NCI-H1092 treated with DMSO at 0.1 percent for 48 hours (cell line): ENCODE results near the gene RRAGD.
"Not testable (repeated sequence)": the region's sequence is repeated elsewhere in the genome, so short reads cannot be mapped to it uniquely, and the experiment has no call there.

Experiments
- DNase-seq: peaks from one replicate; lab custom pipeline; 2025; lab: John Stamatoyannopoulos, UW

The RRAGD gene

DNA sequence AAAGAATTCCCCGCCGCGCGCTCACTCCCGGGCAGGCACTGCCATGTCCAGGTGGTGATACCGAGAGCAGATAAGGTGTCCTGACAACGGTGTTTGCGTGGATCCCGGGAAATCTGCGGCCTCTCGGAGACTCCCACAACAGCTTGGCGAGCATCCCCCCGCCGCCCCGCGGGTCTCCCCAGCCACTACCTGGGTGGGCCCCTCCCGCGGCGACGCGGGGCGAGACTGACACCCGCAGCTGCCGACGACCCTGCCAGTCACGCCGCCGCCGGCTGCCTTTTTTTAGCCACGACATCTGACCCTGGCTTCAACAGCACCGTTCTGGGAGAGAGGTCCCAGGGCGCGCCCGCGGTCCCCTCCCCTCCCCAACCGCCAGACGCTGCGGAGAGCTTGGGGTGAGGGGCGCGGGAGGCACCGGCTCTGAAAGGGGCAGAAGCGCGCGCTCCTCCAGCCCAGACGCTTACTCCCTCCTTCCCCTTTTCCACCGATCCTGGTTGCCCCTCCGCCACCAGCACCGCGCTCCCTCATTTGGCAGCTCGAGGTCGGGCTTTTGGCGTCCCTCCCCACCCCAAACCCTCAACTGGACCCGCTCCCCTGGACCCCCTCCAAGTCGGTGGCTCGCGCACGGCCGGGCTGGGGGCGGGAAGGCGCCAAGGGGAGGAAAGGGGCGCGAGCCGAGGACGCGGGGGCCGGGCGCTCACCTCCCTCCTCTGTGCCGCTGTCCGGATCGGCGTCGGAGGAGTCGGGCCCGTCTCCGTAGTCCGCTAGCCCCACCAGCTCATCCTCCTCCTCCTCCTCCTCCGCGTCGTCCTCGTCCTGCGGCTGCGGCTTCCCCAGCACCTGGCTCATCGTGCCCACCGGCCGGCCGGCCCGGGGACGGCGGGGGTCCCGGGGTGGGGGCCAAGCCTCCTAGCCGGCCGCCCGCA is 665 bp downstream of the RRAGD start:
- DNase-seq, result peak; percentile 49

DNA sequence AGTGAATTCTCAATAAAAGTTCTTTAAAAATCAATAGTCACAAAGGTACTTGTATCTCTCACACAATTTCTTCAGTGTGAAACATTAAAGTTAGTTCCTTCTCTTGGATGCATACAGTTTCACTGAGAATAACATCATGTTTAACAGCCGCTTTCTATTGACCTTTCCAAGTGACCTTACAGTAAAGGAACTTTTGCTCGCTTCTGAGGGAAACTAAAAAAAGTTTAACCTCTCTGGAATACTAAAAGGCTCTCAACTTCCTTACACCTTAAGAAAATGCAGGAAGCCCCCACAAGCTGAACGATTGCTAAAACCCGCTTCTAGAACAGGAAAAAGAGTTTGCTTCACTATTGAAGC is 1.3 kb downstream of the RRAGD start:
- no peak for DNase-seq

DNA sequence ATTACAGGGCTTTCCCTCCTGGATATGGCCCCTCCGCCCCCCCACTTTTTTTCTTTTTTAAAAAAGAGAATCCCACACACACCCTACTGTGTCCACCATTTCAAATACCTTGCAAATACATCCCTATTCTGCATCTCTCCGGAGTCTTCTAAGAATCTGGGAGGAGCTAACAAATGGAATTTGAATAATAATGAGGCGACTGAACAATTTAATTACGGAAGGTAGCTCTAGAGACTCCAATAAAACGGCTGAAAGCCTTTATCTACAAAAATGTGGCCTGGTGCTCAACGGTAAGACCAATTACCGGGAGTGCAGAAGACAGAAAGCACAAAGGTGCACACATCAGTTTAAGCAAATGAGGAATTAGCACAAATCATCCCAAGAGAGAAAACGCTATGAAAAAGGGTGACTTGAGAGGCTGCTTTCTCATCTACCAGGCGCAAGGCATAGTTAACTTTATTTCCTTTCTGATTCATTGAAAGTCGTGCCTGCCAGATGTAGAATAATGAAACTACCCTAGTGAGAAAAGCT is 1.8 kb downstream of the RRAGD start:
- no peak for DNase-seq

DNA sequence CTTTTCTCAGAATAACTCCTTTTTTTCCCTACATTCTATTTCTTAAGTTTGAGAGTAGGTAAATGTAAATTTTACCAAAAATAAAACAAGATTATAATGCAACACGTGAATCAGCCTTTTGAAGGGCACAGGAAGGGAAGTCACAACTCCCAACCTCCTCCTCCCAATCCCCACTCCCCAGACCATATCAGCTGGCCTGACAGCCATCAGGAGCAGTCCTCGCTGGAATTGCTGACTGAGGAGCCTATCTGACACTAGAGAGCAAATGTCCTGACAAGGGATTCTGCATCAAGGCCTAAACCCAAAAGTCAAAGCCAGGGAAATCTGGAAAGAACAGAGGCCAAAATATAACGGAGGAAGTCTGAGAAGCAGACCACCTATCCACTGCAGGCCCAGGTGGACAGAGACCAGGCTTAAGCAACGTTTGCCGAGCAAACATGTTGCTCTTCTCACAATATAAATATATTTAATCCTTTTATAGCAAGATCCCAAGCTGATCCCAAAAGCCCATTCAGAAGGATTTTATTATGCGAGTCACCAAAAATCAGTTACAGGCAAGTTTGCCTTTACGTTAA is 2.5 kb downstream of the RRAGD start:
- no peak for DNase-seq

DNA sequence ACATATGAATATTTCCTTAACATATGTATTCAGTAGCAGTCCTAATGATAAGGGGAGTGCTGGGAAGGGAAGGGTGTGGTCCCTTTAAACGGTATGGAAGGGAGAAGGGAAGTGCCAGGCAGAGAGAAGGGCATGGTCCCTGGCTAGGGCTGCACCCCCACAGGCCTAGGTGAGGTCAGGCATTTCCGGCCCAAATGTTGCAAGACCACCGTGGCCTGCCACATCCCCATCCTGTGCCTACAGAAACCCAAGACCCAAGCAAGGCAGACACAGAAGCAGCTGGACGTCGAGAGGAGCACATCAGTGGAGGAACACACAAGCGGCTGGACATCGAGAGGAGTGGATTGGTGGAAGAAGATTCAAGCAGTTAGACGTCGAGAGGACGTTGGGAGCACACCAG is 5.9 kb downstream of the RRAGD start:
- DNase-seq, result no peak

DNA sequence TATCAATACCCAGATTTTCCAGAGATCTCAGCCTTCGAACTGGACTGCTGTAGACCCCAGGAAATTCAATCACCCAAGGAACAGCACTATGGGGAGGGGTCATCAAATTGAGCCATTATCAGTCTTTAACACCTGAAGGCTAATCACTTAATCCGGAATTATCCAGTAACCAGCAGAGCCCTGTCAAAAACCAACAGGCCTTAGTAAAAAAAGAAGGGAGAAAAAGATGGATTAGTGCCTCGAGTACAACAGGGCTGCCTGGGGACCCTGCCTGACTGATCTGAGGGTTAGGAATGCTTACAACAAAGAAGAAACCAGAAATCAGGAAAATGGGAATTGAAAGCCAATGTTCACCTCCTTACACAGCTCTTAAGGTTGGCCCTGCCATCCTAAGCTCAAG is 7.6 kb downstream of the RRAGD start:
- DNase-seq, result no peak

DNA sequence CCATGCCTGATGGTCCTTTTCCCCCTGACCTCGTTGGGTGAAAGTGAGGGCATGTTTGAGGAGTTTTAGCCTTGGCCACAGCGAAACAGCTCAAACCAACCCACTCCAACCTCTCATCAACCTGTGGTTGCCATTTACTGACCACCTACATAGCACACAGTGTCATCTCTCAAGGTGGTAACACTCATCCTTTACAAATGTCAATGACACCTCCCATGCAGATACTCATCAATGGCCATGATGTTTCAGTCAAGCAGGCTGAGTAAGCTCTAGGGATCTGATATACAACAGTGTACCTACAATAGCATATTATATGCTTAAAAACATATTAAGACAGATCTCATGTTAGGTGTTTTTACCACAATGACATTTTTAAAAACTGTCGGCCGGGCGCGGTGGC is 9.3 kb downstream of the RRAGD start:
- no peak for DNase-seq

DNA sequence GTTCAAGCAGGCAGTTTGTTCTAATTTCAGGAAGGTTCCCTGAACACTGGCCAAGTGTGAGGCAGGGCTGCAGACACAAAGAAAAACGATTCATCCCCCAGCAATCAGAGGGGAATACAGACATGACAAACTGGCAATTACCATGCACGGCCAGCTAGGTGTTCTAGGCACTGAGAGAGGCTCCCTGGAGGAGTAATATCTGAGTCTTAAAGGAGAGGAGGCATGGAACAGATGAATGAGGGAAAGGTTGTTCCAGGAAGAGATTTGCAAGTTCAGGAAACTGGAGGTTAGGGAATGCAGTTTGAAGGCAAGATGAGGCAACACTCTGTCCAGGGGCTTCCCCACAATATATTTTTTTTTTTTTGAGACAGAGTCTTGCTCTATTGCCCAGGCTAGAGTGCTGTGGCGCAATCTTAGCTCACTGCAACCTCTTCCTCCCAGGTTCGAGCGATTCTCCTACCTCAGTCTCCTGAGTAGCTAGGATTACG is 11.1 kb downstream of the RRAGD start:
- peak; percentile 13 for DNase-seq

DNA sequence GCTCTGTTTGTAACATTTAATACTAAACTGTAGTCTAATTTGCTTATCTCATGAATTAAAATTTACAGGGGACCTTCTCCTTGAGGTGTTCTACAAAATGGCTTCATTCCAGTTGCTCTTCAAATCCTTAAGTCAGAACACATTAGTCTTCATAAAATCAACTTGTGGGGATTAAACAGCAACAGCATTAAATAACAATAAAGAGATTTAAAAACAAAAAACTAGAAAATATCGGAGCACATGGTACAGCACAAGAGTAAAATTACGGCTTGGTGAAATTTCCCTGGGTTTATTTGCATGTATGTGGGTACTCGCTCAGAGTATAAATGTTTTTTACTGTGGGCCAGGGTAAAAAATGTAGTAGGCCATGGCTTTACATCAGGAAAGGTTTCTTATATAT is 12.0 kb downstream of the RRAGD start:
- DNase-seq, result no peak

DNA sequence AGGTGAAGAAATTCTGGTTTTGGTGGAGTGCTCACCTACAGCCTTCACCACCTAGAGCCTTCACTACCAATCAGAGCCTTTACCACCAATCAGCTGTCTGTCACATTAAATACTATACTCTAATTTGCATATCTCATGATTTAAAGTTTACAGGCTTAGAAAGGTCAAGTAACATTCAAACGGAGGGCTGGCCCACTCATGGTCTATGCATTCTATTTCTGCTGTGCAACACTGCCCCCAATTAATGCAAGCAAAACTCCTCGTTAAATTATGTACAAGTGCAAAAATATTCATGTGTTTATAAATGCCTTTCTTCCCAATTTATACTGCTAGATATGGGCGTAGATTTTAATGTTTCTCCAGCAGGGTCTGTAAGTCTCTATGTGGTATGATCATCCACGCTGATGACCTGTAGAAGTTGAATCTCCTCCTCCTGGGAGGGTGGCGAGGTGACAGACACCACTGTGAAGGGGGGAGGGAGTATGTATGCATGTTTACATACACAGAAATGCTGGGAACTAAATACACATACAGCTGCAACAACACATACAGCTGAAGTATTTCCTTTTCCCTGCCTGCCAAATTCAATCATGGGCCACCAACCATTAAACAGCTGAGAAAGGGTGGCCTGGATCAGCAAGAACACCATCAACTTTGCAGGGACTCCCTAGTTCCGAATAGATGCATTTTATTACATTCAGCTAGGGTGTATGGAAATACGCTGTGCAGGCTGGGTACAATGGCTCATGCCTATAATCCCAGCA is 13.1 kb downstream of the RRAGD start:
- DNase-seq, result no peak

DNA sequence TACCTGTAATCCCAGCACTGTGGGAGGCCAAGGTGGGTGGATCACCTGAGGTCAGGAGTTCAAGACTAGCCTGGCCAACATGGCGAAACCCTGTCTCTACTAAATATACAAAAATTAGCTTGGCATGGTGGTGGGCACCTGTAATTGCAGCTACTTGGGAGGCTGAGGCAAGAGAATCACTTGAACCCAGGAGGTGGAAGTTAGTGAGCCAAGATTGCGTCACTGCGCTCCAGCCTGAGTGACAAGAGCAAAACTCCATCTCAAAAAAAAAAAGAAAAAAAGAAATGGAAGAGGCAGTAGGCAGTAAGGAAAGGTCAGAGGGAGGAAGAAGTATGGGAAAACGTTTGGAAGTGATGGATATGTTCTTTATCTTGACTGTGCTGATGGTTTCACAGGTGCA is 14.2 kb downstream of the RRAGD start:
- not testable (repeated sequence) for DNase-seq

DNA sequence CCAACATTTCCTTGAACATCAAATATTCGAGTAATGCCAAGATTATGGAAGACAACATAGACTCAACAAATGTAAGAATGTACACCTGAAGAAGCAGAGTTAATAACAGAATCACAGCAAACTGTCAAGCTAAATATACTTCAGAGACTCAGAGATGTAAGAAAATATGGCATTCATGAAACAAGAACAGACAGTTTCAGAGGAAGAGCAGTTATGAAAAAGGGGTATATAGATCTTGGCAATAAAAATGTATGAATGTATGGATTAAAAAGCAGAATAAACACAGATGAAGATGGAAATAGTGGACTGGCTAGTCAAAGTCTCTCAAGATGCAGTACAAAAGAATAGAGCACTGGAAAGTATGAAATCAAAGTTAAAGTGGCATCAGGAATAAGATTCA is 18.4 kb downstream of the RRAGD start:
- DNase-seq, result no peak

DNA sequence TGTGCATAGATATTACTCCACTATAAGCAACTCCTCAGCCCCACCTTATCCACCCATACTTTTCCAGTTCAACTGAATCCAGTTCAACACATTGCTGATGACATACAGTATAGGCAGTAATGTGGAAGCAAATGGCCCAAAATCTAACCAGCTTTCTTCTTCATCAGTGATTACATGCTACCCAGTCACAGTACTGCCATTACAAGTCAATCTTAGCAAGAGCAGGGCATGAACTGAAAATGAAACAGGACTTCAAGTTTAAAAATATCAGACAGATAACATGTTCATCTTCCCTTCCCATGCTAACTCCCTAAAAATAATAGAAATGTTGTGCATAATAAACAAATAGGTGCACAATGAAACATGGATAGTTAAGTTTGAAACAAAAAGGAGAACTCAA is 19.2 kb downstream of the RRAGD start:
- DNase-seq, result no peak

DNA sequence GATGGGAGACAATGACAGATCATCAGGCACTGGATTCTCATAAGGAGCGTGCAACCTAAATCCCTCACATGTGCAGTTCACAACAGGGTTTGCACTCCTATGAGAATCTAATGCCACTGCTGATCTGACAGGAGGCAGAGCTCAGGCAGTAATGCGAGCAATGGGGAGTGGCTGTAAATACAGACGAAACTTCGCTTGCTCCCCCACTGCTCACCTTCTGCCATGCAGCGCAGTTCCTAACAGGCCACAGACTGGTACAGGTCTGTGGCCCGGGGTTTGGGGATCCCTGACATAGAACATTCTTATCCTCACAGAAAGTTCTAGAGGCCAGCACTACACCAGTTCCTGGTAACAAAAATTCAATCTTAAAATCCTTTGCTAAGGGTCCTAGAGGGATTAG is 23.2 kb downstream of the RRAGD start:
- DNase-seq, result no peak

DNA sequence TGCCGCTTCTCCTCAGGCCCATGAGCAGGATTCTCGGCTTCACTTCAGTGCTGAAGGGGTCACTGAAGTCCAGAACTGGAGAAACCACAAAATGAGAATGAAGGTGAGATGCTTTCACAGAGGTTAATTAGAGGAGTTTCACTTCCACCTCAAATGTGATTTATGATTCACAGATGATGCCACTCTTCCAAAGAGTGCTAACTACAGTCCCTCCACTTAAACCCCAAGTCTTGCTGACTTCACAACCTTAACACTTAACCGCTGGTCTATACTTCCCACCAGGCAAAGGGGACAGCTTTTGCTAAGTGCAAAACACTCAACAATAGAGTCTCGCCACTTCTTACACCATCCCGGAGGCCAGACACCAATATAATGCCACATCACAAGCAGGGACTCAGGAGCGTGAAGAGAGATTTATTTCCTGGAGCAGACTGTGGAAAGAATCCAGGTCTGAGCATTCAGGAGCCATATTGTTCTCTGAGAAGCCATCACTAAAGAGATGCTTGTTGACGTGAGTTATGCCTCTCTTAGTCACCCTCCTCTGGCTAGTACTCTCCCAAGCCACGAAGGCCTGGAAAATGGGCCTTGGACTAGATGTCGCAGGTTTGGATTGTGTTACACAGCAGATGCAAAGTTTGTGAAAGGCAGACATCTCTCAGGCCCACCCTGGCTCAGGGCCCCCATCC is 24.4 kb downstream of the RRAGD start:
- no peak for DNase-seq

DNA sequence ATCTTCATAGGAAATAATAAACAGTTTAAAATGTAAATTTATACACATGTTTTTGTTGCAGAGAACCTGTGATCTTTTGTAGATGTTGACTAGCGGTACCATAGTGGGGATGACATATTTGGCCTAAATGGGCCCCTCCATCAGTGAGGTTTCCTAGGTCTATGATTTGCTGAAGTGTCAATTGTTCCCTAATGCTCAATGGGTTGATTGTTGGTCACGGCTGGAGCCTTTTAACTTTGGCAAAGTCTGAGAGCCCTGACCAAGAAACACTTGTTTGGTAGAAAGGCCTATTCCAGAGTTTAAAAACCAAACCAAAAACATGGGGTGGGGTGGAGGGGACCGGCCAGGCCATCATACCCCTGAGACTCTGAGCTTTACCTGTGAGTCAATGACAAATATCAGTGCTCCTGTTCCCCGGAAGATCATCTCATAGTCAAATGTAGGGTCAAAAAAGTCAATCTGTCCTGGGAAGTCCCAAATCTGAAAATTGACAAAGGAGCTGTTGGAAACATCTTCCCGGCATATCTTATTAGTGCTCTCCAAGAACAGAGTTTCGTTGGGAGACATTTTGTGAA is 25.1 kb downstream of the RRAGD start:
- DNase-seq, result no peak

DNA sequence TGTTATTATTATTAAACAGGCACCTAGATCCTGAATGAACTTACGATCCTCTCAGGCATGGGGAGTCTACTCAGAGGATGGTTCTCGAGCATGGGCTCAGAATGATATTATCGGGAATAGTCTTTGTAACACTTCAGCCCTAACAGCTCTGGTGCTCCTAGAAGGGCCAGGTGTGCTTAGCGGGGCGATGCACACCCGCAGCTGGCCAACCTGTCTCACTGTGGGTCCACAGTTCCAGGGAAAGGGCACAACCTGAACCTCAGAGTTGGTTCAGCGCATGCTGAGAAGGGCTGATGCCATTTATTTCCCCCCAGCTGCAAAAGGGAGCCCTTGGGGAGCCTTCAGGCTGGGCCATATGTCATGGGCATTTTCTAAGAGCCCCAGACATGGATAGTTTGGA is 26.2 kb downstream of the RRAGD start:
- no peak for DNase-seq

DNA sequence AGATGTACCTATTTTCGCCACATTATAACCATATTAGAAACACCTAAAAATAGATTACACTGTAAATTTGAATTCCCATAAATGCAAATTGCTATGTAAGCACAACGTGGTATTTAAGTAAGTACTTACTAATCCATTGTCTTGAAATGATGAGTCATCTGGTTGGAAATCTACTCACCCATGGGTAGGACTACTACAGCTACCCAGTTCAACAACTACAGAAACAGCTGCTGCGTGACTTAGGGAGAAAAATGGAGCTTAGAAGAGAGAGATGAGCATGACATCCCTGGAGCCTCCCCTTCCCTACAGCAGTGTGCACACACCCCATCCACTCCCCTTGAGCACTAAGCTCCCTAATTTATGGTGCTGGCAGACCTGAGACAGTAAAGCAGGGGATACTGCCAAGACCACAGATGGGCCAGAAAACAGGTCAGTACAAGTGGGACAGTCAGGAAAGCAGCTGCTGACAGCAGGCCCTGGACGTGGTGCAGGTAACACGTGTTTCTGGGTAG is 26.9 kb downstream of the RRAGD start:
- DNase-seq, result peak; percentile 8

DNA sequence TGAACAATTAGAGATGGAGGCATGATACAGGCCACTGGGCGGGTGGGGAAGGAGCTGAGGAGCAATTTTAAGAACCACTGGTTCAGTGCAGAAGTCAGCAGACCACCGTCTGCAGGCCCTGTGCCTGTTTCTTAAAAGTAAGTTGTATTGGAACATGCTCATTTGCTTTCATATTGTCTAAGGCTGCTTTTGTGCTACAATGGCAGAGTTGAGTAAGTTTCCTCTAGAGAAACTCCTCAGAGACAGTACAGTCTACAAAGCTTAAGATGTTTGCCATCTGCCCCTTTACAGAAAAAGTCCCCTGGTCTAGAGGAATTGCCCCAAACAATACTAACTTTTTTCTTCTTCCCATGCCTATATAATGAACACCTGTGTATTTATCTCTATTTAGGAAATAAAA is 31.0 kb downstream of the RRAGD start:
- no peak for DNase-seq

DNA sequence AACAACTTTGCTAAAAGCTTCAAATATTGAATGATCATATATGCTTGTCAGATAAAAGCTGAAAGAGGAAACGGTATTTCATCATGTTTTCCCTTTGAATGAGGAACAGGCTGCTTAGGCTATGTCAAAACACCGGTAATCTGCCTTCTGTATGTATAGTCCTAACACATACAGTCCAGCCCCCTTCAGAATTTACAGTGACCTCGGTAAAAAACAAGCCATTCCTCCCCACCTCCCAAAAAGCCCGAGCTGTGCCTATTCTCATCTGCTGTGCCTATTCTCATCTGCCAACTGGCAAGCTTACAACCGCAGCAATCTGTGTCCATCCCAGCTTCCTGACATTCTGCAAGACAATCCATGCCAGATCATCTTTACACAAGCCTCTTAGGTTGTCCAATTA is 32.8 kb downstream of the RRAGD start:
- no peak for DNase-seq

DNA sequence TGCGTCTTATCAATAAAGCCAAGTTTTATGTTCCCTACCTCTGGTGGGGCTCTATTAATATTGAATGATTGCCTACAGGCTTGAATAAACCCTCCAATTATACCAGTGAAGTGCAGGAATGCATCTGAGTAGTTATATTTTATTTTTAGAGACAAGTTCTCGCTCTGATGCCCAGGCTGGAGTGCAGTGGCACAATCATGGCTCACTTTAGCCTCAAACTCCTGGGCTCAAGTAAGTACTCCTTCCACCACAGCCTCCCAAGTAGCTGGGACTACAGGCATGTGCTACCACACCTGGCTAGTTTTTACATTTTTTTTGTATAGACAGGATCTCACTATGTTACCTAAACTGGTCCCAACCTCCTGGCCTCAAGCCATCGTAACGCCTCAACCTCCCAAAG is 33.4 kb downstream of the RRAGD start:
- no peak for DNase-seq
